Neural crest cell (in vitro differentiated cells): ENCODE measurements around the gene KCNMA1. TPM values are rescaled to one million over a fixed set of nuclear protein-coding genes. Genes with fewer than 3 reads are reported as not detected.

Experiments used
- DNase-seq: peaks from one replicate; pipeline ENCODE4 v3.0.0; 2021; ENCODE audit warnings: low read depth, mixed read lengths, low spot score
- H3K27ac Mint-ChIP-seq: one replicate; pipeline ENCODE4 v1.8.0; 2021; ENCODE audit warnings: mild to moderate bottlenecking, mixed read lengths; ENCODE audit not compliant: unreplicated experiment
- H3K27me3 Mint-ChIP-seq: 2 replicates; pipeline ENCODE4 v1.8.0; 2021; ENCODE audit warnings: low read depth, mild to moderate bottlenecking, mixed read lengths
- H3K36me3 Mint-ChIP-seq: 2 replicates; pipeline ENCODE4 v1.8.0; 2021; ENCODE audit warnings: low read depth, mild to moderate bottlenecking, mixed read lengths
- H3K4me1 Mint-ChIP-seq: 2 replicates; pipeline ENCODE4 v1.8.0; 2021; ENCODE audit warnings: mixed read lengths
- H3K4me3 Mint-ChIP-seq: one replicate; pipeline ENCODE4 v1.8.0; 2021; ENCODE audit warnings: mild to moderate bottlenecking, mixed read lengths
- H3K9me3 Mint-ChIP-seq: 2 replicates; pipeline ENCODE4 v1.8.0; 2021; ENCODE audit warnings: mixed read lengths
- total RNA-seq: library from RNA; stranded (reverse); gene quantifications from 2 replicates; pipeline ENCODE4 v1.2.1, GENCODE V29; 2021
- TF ChIP-seq, protein P1 (sequence below): fragments of 200-600 bp; sonication (generic); conservative IDR thresholded peaks from 2 replicates; pipeline ENCODE4 v1.5.0; 2021; ENCODE audit warnings: antibody characterized with exemption, mild to moderate bottlenecking

Gene KCNMA1
- total RNA-seq, 1 donor from 2014 or later = 1.7 TPM

GRCh38 chr10:77118603-77119282 lies 518.9 kb downstream of the KCNMA1 start:
- H3K36me3 Mint-ChIP-seq = no peaks in the 10 kb centered on the region
- DNase-seq = no peak
- TF ChIP-seq, protein P1, sequence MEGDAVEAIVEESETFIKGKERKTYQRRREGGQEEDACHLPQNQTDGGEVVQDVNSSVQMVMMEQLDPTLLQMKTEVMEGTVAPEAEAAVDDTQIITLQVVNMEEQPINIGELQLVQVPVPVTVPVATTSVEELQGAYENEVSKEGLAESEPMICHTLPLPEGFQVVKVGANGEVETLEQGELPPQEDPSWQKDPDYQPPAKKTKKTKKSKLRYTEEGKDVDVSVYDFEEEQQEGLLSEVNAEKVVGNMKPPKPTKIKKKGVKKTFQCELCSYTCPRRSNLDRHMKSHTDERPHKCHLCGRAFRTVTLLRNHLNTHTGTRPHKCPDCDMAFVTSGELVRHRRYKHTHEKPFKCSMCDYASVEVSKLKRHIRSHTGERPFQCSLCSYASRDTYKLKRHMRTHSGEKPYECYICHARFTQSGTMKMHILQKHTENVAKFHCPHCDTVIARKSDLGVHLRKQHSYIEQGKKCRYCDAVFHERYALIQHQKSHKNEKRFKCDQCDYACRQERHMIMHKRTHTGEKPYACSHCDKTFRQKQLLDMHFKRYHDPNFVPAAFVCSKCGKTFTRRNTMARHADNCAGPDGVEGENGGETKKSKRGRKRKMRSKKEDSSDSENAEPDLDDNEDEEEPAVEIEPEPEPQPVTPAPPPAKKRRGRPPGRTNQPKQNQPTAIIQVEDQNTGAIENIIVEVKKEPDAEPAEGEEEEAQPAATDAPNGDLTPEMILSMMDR = no peak
- peaks cover 10% of the 10 kb centered on the region for H3K27me3 Mint-ChIP-seq
- H3K27ac Mint-ChIP-seq = no peak overlapping the region
- no peak overlapping the region for H3K4me3 Mint-ChIP-seq
- no peaks in the 10 kb centered on the region for H3K9me3 Mint-ChIP-seq
- H3K4me1 Mint-ChIP-seq = no peaks in the 10 kb centered on the region

DNA sequence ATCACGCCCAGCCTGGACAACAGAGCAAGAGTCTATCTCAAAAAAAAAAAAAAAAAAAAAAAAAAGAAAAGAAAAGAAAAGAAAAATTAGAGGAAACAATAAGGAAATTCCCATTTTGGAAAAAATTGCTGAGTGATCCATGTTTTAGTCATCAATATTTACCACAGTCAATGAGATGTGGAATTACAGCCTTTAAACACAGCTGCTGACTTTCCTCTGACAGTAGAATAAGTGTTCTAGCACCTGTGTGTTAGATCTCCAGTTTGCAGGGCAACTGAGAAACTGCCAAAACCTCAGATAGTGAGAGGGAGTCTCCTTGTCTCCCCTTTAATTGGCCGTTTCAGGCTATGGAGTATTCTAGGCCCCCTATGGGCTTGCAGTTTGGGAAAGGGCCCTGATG lies 520.1 kb downstream of the KCNMA1 start:
- TF ChIP-seq, protein P1 = no peak
- H3K4me1 Mint-ChIP-seq = no peaks in the 10 kb centered on the region
- no peak for DNase-seq
- H3K27ac Mint-ChIP-seq = no peak overlapping the region
- no peaks in the 10 kb centered on the region for H3K9me3 Mint-ChIP-seq
- peaks cover 10% of the 10 kb centered on the region for H3K27me3 Mint-ChIP-seq
- no peak overlapping the region for H3K4me3 Mint-ChIP-seq
- no peaks in the 10 kb centered on the region for H3K36me3 Mint-ChIP-seq

- Mint-ChIP-seq H3K27ac (no peak overlapping the region), H3K27me3 (peaks cover 7% of the 10 kb centered on the region)
- TF ChIP-seq, protein P1 = no peak
Measured at GRCh38 chr10:77116904-77117303, 520.7 kb downstream of the KCNMA1 start.

DNA sequence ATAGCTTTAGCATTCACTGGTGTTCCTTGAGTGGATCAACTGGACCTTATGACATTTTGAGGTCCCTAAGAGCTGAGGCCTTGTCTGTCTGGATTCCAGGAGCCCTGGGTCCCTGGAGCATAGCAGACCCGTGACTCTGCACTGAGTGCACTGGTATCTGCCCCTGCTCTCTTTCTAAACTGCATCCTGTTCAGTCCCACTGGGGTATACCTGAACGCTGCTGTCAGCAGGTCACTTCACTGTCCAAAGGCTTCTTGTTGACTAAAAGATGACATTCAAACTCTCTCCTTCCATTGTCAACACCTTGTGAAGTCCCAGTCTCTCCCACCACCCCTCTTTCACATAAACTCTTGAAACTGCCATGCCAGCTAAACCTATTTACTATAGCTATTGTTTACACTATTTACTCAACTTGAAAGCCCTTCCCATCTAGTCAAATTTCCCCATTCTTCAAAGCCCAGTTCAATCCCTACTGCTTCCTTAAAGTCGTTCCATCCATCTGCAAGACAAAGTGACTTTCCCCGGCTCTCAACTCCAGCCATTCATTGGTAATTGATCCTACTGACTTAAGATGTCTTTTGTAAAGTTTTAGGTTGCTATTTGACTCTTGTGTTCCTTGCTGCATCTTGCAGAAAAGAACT lies 523.3 kb downstream of the KCNMA1 start:
- no peaks in the 10 kb centered on the region for H3K36me3 Mint-ChIP-seq
- H3K27me3 Mint-ChIP-seq = peaks cover 7% of the 10 kb centered on the region
- no peak overlapping the region for H3K27ac Mint-ChIP-seq
- no peak for DNase-seq
- H3K4me3 Mint-ChIP-seq = no peak overlapping the region
- TF ChIP-seq, protein P1 = no peak
- H3K4me1 Mint-ChIP-seq = no peaks in the 10 kb centered on the region
- H3K9me3 Mint-ChIP-seq = no peaks in the 10 kb centered on the region

More at GRCh38 chr10:77116904-77117303, 520.7 kb downstream of the KCNMA1 start:
- H3K4me1 Mint-ChIP-seq = no peaks in the 10 kb centered on the region
- H3K36me3 Mint-ChIP-seq = no peaks in the 10 kb centered on the region
- no peak overlapping the region for H3K4me3 Mint-ChIP-seq
- no peaks in the 10 kb centered on the region for H3K9me3 Mint-ChIP-seq
- no peak for DNase-seq

- DNase-seq = peak; percentile 37
- peaks cover 3% of the 10 kb centered on the region for H3K27me3 Mint-ChIP-seq
- TF ChIP-seq, protein P1 = peak; percentile 89
- no peaks in the 10 kb centered on the region for H3K9me3 Mint-ChIP-seq
- H3K4me3 Mint-ChIP-seq = no peak overlapping the region
- H3K4me1 Mint-ChIP-seq = no peaks in the 10 kb centered on the region
- H3K36me3 Mint-ChIP-seq = no peaks in the 10 kb centered on the region
- no peak overlapping the region for H3K27ac Mint-ChIP-seq
Measured at GRCh38 chr10:77111611-77112550, 525.7 kb downstream of the KCNMA1 start.
